ENCODE data around the gene CCNY. TPM values are rescaled to one million over a fixed set of nuclear protein-coding genes. Genes with fewer than 3 reads are reported as not detected.

The CCNY gene
- total RNA-seq, 1 experiment from 2014 or later: 62.2 TPM

GRCh38 chr10:35421553-35422178, 85.4 kb downstream of the CCNY start:
- ChIA-PET POLR2A (interaction anchor here (0.6 kb wide), 1 partner anchor 101 kb away, joined by 4 read pairs; no protein-coding TSS in a partner anchor), CTCF (interaction anchor here (1.1 kb wide), 1 partner anchor 141 kb away, joined by 3 read pairs; no protein-coding TSS in a partner anchor), RAD21 (ENCODE audit: low non-redundant PET in 1 of 2, low total read pairs in 2 of 2, uncharacterized antibody in 2 of 2, unreplicated experiment in 2 of 2) (no interaction called here)
- intact Hi-C loops (cut with micrococcal nuclease): no loop called here
- Histone ChIP-seq H3K9me2 (ENCODE audit: insufficient read depth) (no peaks in the 10 kb centered on the region), H3K9me3 (ENCODE audit: control insufficient read depth in 1 of 2, insufficient read depth in 1 of 2, low read depth in 1 of 2, low read length in 2 of 2) (no peaks in the 10 kb centered on the region), H3K9ac (ENCODE audit: low read length) (peak overlapping the region; percentile 25), H3K4me2 (ENCODE audit: low read length) (peak overlapping the region; percentile 66), H4K20me1 (ENCODE audit: insufficient read depth) (no peaks in the 10 kb centered on the region; the same call in 1 of the 2 replicates), H3K36me3 (ENCODE audit: control insufficient read depth in 1 of 2, insufficient read depth in 2 of 2, low read length in 2 of 2) (no peaks in the 10 kb centered on the region), H2AFZ (ENCODE audit: low read depth, low read length, poor library complexity, severe bottlenecking) (no peak overlapping the region), H3K4me1 (ENCODE audit: control insufficient read depth in 1 of 2, insufficient read depth in 2 of 2, low read length in 2 of 2) (peaks cover 17 to 27% of the 10 kb centered on the region in 2 experiments), H3K4me3 (replicated peaks in 1 of 2; ENCODE audit: low read depth in 1 of 2, low read length in 2 of 2) (peak overlapping the region in 1 of 2 experiments; percentile 5; a peak in 2 of 4 replicates), H3K27me3 (ENCODE audit: insufficient read depth, low read length) (no peaks in the 10 kb centered on the region), H3K79me2 (ENCODE audit: insufficient read depth, low read length) (peaks cover 86% of the 10 kb centered on the region), H3K27ac (ENCODE audit: low read depth, low read length) (peak overlapping the region; percentile 58; the same call in 1 of the 2 replicates)
- TF ChIP-seq EGR1 (IDR thresholded peaks at IDR 0.05; ENCODE audit: low read depth) (no peak), JUND (IDR thresholded peaks at IDR 0.05) (peak; percentile 50), MAX (IDR thresholded peaks at IDR 0.05) (no peak), SP1 (IDR thresholded peaks at IDR 0.05; ENCODE audit: low read depth) (no peak), FOSL1 (IDR thresholded peaks at IDR 0.05; ENCODE audit: low read depth) (peak; percentile 46; the same call in 1 of the 2 replicates), CTCF (IDR thresholded peaks at IDR 0.05 in 2 of 3, conservative IDR thresholded peaks at IDR 0.05 in 1 of 3; ENCODE audit: borderline replicate concordance in 1 of 3, insufficient read depth in 1 of 3, low read depth in 2 of 3, low read length in 2 of 3) (no peak)
- ATAC-seq (peak; percentile 87), DNase-seq (ENCODE audit: low read depth, low spot score) (peak; percentile 35)
- no TSS peak for BruUV-seq (replicated peaks)

- no peaks in the 10 kb centered on the region; the same call in 1 of the 2 replicates for H4K20me1 ChIP-seq (ENCODE audit: insufficient read depth)
- H3K27me3 ChIP-seq (ENCODE audit: insufficient read depth, low read length): no peaks in the 10 kb centered on the region
- no peaks in the 10 kb centered on the region for H3K9me3 ChIP-seq (ENCODE audit: control insufficient read depth in 1 of 2, insufficient read depth in 1 of 2, low read depth in 1 of 2, low read length in 2 of 2)
- H3K9ac ChIP-seq (ENCODE audit: low read length): no peak overlapping the region
- RAD21 ChIA-PET (ENCODE audit: low non-redundant PET in 1 of 2, low total read pairs in 2 of 2, uncharacterized antibody in 2 of 2, unreplicated experiment in 2 of 2): no interaction called here
- intact Hi-C loops (cut with micrococcal nuclease): no loop called here
- POLR2A ChIA-PET: interaction anchor here (0.6 kb wide), 1 partner anchor 102 kb away, joined by 4 read pairs; no protein-coding TSS in a partner anchor
- TF ChIP-seq TCF7L2 (IDR thresholded peaks at IDR 0.05; ENCODE audit: borderline replicate concordance, extremely low read depth, insufficient read depth, insufficient read length): no peak
- TF ChIP-seq JUND (IDR thresholded peaks at IDR 0.05): no peak
- TF ChIP-seq EZH2 (IDR thresholded peaks at IDR 0.05): no peak
- no peak for TF ChIP-seq ATF3 (IDR thresholded peaks at IDR 0.05)
- H3K36me3 ChIP-seq (ENCODE audit: control insufficient read depth in 1 of 2, insufficient read depth in 2 of 2, low read length in 2 of 2): no peaks in the 10 kb centered on the region
- no peak for ATAC-seq
- H3K79me2 ChIP-seq (ENCODE audit: insufficient read depth, low read length): peaks cover 86% of the 10 kb centered on the region
- H3K27ac ChIP-seq (ENCODE audit: low read depth, low read length): peak overlapping the region; percentile 58; the same call in 1 of the 2 replicates
- peak overlapping the region; percentile 11; the same call in 1 of the 2 replicates for H3K4me2 ChIP-seq (ENCODE audit: low read length)
- CTCF ChIA-PET: no interaction called here
- H2AFZ ChIP-seq (ENCODE audit: low read depth, low read length, poor library complexity, severe bottlenecking): no peak overlapping the region
- DNase-seq (ENCODE audit: low read depth, low spot score): no peak
- no peak overlapping the region for H3K4me3 ChIP-seq (replicated peaks in 1 of 2; ENCODE audit: low read depth in 1 of 2, low read length in 2 of 2)
- peaks cover 17 to 27% of the 10 kb centered on the region in 2 experiments for H3K4me1 ChIP-seq (ENCODE audit: control insufficient read depth in 1 of 2, insufficient read depth in 2 of 2, low read length in 2 of 2)
- no peaks in the 10 kb centered on the region for H3K9me2 ChIP-seq (ENCODE audit: insufficient read depth)
- BruUV-seq (replicated peaks): no TSS peak
These were observed 85.9 kb downstream of the CCNY start for GRCh38 chr10:35422228-35422627.

All from HCT116 (cell line).